Adrenal gland (tissue), 12 donors: ENCODE data around the gene STK32C. TPM values are rescaled to one million over a fixed set of nuclear protein-coding genes. Genes with fewer than 3 reads are reported as not detected.
"Not testable (repeated sequence)": the region's sequence is repeated elsewhere in the genome, so short reads cannot be mapped to it uniquely, and the experiment has no call there.

ENCODE experiments used
- DNase-seq, 7 donors: peaks; one replicate each; pipeline ENCODE4 v3.0.0-alpha.2; 2019 to 2020
- H3K27ac ChIP-seq, 5 donors: fragments of 200-600 bp; sonication (generic) in 4 of 5; 1 replicate in 3 of 5; 2 replicates in 2 of 5; pipeline versions ENCODE4 v1.5.1 to v1.8.0; 2016 to 2020; ENCODE audit warnings: mild to moderate bottlenecking in 1 of 5
- H3K27me3 ChIP-seq: fragments of 200-600 bp; 2 replicates; pipeline ENCODE4 v1.8.0; 2021
- H3K36me3 ChIP-seq, 2 donors: fragments of 200-600 bp; replicated peaks in 1 of 2; 1 replicate in 1 of 2; 2 replicates in 1 of 2; pipeline versions ENCODE4 v1.5.1 to v1.8.0; 2018 to 2022
- H3K4me1 ChIP-seq, 2 donors: fragments of 200-600 bp; replicated peaks in 1 of 2; 1 replicate in 1 of 2; 2 replicates in 1 of 2; pipeline versions ENCODE4 v1.5.1 to v1.8.0; 2018 to 2021
- H3K4me3 ChIP-seq, 4 donors: fragments of 200-600 bp; sonication (generic) in 3 of 4; one replicate each; pipeline ENCODE4 v1.5.1; 2016 to 2018
- H3K9me3 ChIP-seq, 3 donors: fragments of 200-600 bp; sonication (generic) in 1 of 3; replicated peaks in 1 of 3; 1 replicate in 2 of 3; 2 replicates in 1 of 3; pipeline versions ENCODE4 v1.5.1 to v1.8.0; 2016 to 2021
- CTCF ChIP-seq, 6 experiments: fragments of 450-650 bp in 4 of 6; fragments of 200-600 bp in 2 of 6; sonication (generic) in 1 of 6; IDR thresholded peaks; 1 replicate in 5 of 6; 2 replicates in 1 of 6; pipeline versions ENCODE4 v1.5.1 to v1.8.0; 2016 to 2021; ENCODE audit warnings: antibody characterized with exemption in 6 of 6, mild to moderate bottlenecking in 2 of 6, moderate library complexity in 1 of 6
- POLR2A ChIP-seq, 2 donors: fragments of 450-650 bp; IDR thresholded peaks; one replicate each; pipeline ENCODE4 v1.6.1; 2017; ENCODE audit warnings: antibody characterized with exemption in 2 of 2, mild to moderate bottlenecking in 2 of 2, moderate library complexity in 1 of 2
- WGBS, 4 donors: extraction: QIAGEN DNeasy Blood & Tissue Kit in 2 of 4; methylation state at CpG; one replicate each; pipeline versions ENCODE4 v1.1.5 to v1.1.7; 2013 to 2017; 5-methylcytosine and 5-hydroxymethylcytosine counted together
- intact Hi-C, 2 donors: fragments of 100-400 bp; cut with DNase I; formaldehyde crosslinking; loops; one replicate each; pipeline versions ENCODE4 v1.14.1 to v1.15.0; 2022 to 2023
- polyA plus RNA-seq, 3 donors: library from polyadenylated mRNA; stranded (reverse); fragments of 200-250 nt in 2 of 3; fragments of 350-450 nt in 1 of 3; fragmentation: Illumina TruSeq in 1 of 3; extraction: RNeasy Lipid Tissue Mini Kit (QIAGEN cat#74804) in 1 of 3; gene quantifications; one replicate each; pipeline ENCODE4 v1.2.3, GENCODE V29; 2013 to 2014
- total RNA-seq, 9 donors: library from RNA; depleted of rRNA in 4 of 9; stranded (reverse); fragments of >200 nt in 4 of 9; fragments of 120-200 nt in 1 of 9; fragmentation: NEBNext Ultra II Directional in 1 of 9; extraction: Animal tissue kit (Norgen Biotek cat#: 25700) in 1 of 9; gene quantifications; one replicate each; pipeline versions ENCODE4 v1.1.0 to v1.2.4, GENCODE V29; 2013 to 2023
- donor health status: healthy with polysubstance abuse.
- donor health status: Bipolar disorder and iron deficiency.
- donor health status: DM: yes; HTN: yes; CAD: no.
- donor health status: DM: no; HTN: no; CAD: no.
- donor health status: DM: no; HTN: no; CAD: no.
- donor health status: DM: yes; HTN: yes; CAD: no.

Gene STK32C
- total and polyA plus RNA-seq, 12 donors = 2.8 to 36.5 (median 15.9) TPM

GRCh38 chr10:132298038-132298881 is 9.5 kb downstream of the STK32C start:
- no peaks in the 10 kb centered on the region for H3K9me3 ChIP-seq
- peak in 4 of 7 donors; percentile 3 to 46 (median 10) for DNase-seq
- TF ChIP-seq POLR2A (IDR thresholded peaks at IDR 0.05) (no peak), CTCF (IDR thresholded peaks at IDR 0.05) (no peak)
- intact Hi-C loops = no loop called here
- no peaks in the 10 kb centered on the region for H3K36me3 ChIP-seq
- H3K4me3 ChIP-seq = no peak overlapping the region
- H3K27me3 ChIP-seq = no peaks in the 10 kb centered on the region
- 77 to 85% (median 80%) methylated on average over 13 to 28 of the region's 28 CpGs for WGBS, 4 donors
- no peak overlapping the region for H3K27ac ChIP-seq
- H3K4me1 ChIP-seq = peaks cover 0 to 6% of the 10 kb centered on the region in 2 donors

GRCh38 chr10:132297526-132297925 is 10.2 kb downstream of the STK32C start:
- Histone ChIP-seq H3K36me3 (no peaks in the 10 kb centered on the region), H3K27me3 (no peaks in the 10 kb centered on the region), H3K9me3 (no peaks in the 10 kb centered on the region), H3K4me1 (peaks cover 0 to 6% of the 10 kb centered on the region in 2 donors), H3K4me3 (no peak overlapping the region), H3K27ac (no peak overlapping the region)
- no peak for DNase-seq
- TF ChIP-seq CTCF (IDR thresholded peaks at IDR 0.05) = no peak
- no peak for TF ChIP-seq POLR2A (IDR thresholded peaks at IDR 0.05)
- 46 to 70% (median 58%) methylated on average over 9 of the region's 9 CpGs for WGBS, 4 donors
- intact Hi-C loops = no loop called here

- no peaks in the 10 kb centered on the region for H3K9me3 ChIP-seq
- TF ChIP-seq CTCF (IDR thresholded peaks at IDR 0.05) (no peak), POLR2A (IDR thresholded peaks at IDR 0.05) (no peak)
- no peak overlapping the region for H3K27ac ChIP-seq
- H3K36me3 ChIP-seq = no peaks in the 10 kb centered on the region
- intact Hi-C loops = no loop called here
- 81 to 86% (median 85%) methylated on average over 21 to 28 of the region's 28 CpGs for WGBS, 4 donors
- peak in 3 of 7 donors; percentile 7 to 59 (median 8) for DNase-seq
- H3K4me1 ChIP-seq = peaks cover 0 to 6% of the 10 kb centered on the region in 2 donors
- no peak overlapping the region for H3K4me3 ChIP-seq
- no peaks in the 10 kb centered on the region for H3K27me3 ChIP-seq
These were observed 10.9 kb downstream of the STK32C start for GRCh38 chr10:132296666-132297443.

- H3K27me3 ChIP-seq, H3K36me3 ChIP-seq, H3K9me3 ChIP-seq, H3K4me1 ChIP-seq, intact Hi-C loops, H3K27ac ChIP-seq, H3K4me3 ChIP-seq: not testable (repeated sequence)
- WGBS, 4 donors = 87 to 95% (median 94%) methylated on average over 23 of the region's 23 CpGs
- DNase-seq = peak in 1 of 7 donors; percentile 7
These were observed 12.3 kb downstream of the STK32C start for GRCh38 chr10:132295481-132295880.
